H1 (cell line): ENCODE results near the gene DLG5. TPM values are rescaled to one million over a fixed set of nuclear protein-coding genes. Genes with fewer than 3 reads are reported as not detected.

Experiments used
- CTCF ChIA-PET: fragments of 300-600 bp; sonication (Branson Sonifier 250); formaldehyde crosslinking; loops from one replicate; lab custom pipeline; 2021; ENCODE audit not compliant: partially characterized antibody; lab: Charles Lee
- POLR2A ChIA-PET: fragments of 300-600 bp; sonication (Branson Sonifier 250); formaldehyde crosslinking; loops from one replicate; lab custom pipeline; 2021; ENCODE audit warnings: inconsistent platforms; ENCODE audit not compliant: partially characterized antibody; lab: Charles Lee
- DNase-seq, 2 experiments: peaks; one replicate each; pipeline versions ENCODE4 v3.0.0 to v3.0.0-alpha.2; 2010 to 2022; ENCODE audit warnings: low spot score in 2 of 2, low read depth in 1 of 2, mixed read lengths in 1 of 2
- FAIRE-seq: peaks from 2 replicates; lab custom pipeline; 2011; peaks lifted over from hg19 to GRCh38; lab: Jason Lieb, UNC
- H2AFZ ChIP-seq: 2 replicates; pipeline ENCODE4 v1.8.1; 2012; ENCODE audit warnings: low read length, inconsistent platforms
- H2AK5ac ChIP-seq: 2 replicates; pipeline ENCODE4 v1.6.1; 2013; ENCODE audit warnings: low read depth, low read length
- H2BK120ac ChIP-seq: replicated peaks from 2 replicates; pipeline ENCODE3; 2013; ENCODE audit warnings: low read depth, low read length, inconsistent platforms
- H2BK12ac ChIP-seq: 2 replicates; pipeline ENCODE4 v1.6.1; 2013; ENCODE audit warnings: low read depth, low read length
- H2BK15ac ChIP-seq: 2 replicates; pipeline ENCODE4 v1.6.1; 2013; ENCODE audit warnings: low read length
- H2BK20ac ChIP-seq: 2 replicates; pipeline ENCODE4 v1.6.1; 2013; ENCODE audit warnings: low read length
- H2BK5ac ChIP-seq: 2 replicates; pipeline ENCODE4 v1.6.1; 2013; ENCODE audit warnings: low read depth, low read length
- H3K14ac ChIP-seq: 2 replicates; pipeline ENCODE4 v1.6.1; 2013; ENCODE audit warnings: inconsistent platforms; ENCODE audit not compliant: insufficient read length
- H3K18ac ChIP-seq: 2 replicates; pipeline ENCODE4 v1.6.1; 2013; ENCODE audit warnings: low read length; ENCODE audit errors: extremely low read depth
- H3K23ac ChIP-seq: 2 replicates; pipeline ENCODE4 v1.6.1; 2013; ENCODE audit warnings: inconsistent platforms; ENCODE audit not compliant: insufficient read length
- H3K23me2 ChIP-seq: 2 replicates; pipeline ENCODE4 v1.6.1; 2013; ENCODE audit warnings: low read depth, low read length
- H3K27ac ChIP-seq: 2 replicates; pipeline ENCODE4 v1.6.1; 2011; ENCODE audit warnings: low read depth, low read length, inconsistent platforms
- H3K27me3 ChIP-seq, 4 experiments: replicated peaks in 1 of 4; 1 replicate in 1 of 4; 2 replicates in 3 of 4; pipeline versions ENCODE4 v1.6.1 to v1.8.1; 2011 to 2013; ENCODE audit warnings: low read length in 3 of 4, mild to moderate bottlenecking in 3 of 4, inconsistent platforms in 2 of 4, mixed read lengths in 2 of 4, moderate library complexity in 1 of 4; ENCODE audit not compliant: control insufficient read depth in 3 of 4, insufficient read depth in 3 of 4; ENCODE audit errors: extremely low read depth in 1 of 4
- H3K36me3 ChIP-seq, 4 experiments: 2 replicates each; pipeline versions ENCODE4 v1.6.1 to v1.8.1; 2011 to 2013; ENCODE audit warnings: mild to moderate bottlenecking in 4 of 4, low read length in 3 of 4, moderate library complexity in 2 of 4, control low read depth in 1 of 4, inconsistent platforms in 1 of 4; ENCODE audit not compliant: insufficient read depth in 4 of 4, control insufficient read depth in 2 of 4
- H3K4ac ChIP-seq: replicated peaks from 2 replicates; pipeline ENCODE3; 2013; ENCODE audit warnings: low read length, low read depth, mixed read lengths, inconsistent platforms; ENCODE audit not compliant: insufficient read length
- H3K4me1 ChIP-seq, 4 experiments: replicated peaks in 1 of 4; 1 replicate in 1 of 4; 2 replicates in 3 of 4; pipeline versions ENCODE4 v1.6.1 to v1.8.1; 2011 to 2013; ENCODE audit warnings: low read length in 3 of 4, inconsistent platforms in 2 of 4, mixed read lengths in 1 of 4; ENCODE audit not compliant: insufficient read depth in 4 of 4, control insufficient read depth in 3 of 4
- H3K4me2 ChIP-seq, 2 experiments: 2 replicates each; pipeline versions ENCODE4 v1.6.1 to v1.8.1; 2011 to 2013; ENCODE audit warnings: low read depth in 2 of 2, low read length in 2 of 2, control low read depth in 1 of 2, inconsistent platforms in 1 of 2, mild to moderate bottlenecking in 1 of 2; ENCODE audit not compliant: insufficient read depth in 1 of 2
- H3K4me3 ChIP-seq, 4 experiments: fragments of 200-600, 300-600 bp in 1 of 4; sonication (generic), shearing (Covaris generic), sonication (Bioruptor Twin) in 1 of 4; 2 replicates each; pipeline versions ENCODE4 v1.5.1 to v1.8.1; 2011 to 2016; ENCODE audit warnings: low read length in 4 of 4, low read depth in 3 of 4, control low read depth in 2 of 4, inconsistent platforms in 2 of 4, mild to moderate bottlenecking in 2 of 4, mixed read lengths in 1 of 4, moderate library complexity in 1 of 4; ENCODE audit not compliant: insufficient read depth in 2 of 4; ENCODE audit errors: extremely low read depth in 1 of 4
- H3K56ac ChIP-seq: replicated peaks from 2 replicates; pipeline ENCODE3; 2013; ENCODE audit warnings: low read depth, mild to moderate bottlenecking, mixed read lengths, low read length, inconsistent platforms; ENCODE audit not compliant: insufficient read length
- H3K79me1 ChIP-seq: 2 replicates; pipeline ENCODE4 v1.6.1; 2013; ENCODE audit warnings: low read depth, low read length, control low read depth
- H3K79me2 ChIP-seq, 2 experiments: 2 replicates each; pipeline versions ENCODE4 v1.6.1 to v1.8.1; 2012 to 2013; ENCODE audit warnings: low read length in 2 of 2, mild to moderate bottlenecking in 2 of 2, inconsistent platforms in 1 of 2; ENCODE audit not compliant: insufficient read depth in 2 of 2, control insufficient read depth in 1 of 2
- H3K9ac ChIP-seq, 4 experiments: replicated peaks in 1 of 4; 1 replicate in 1 of 4; 2 replicates in 3 of 4; pipeline versions ENCODE4 v1.6.1 to v1.8.1; 2011 to 2013; ENCODE audit warnings: low read depth in 3 of 4, low read length in 3 of 4, control low read depth in 2 of 4, mild to moderate bottlenecking in 2 of 4, moderate library complexity in 2 of 4, inconsistent platforms in 1 of 4; ENCODE audit errors: extremely low read depth in 1 of 4
- H3K9me3 ChIP-seq, 2 experiments: 2 replicates each; pipeline versions ENCODE4 v1.6.1 to v1.8.1; 2012 to 2013; ENCODE audit warnings: mild to moderate bottlenecking in 2 of 2, moderate library complexity in 2 of 2, control low read depth in 1 of 2, inconsistent platforms in 1 of 2, low read depth in 1 of 2, low read length in 1 of 2, mixed read lengths in 1 of 2; ENCODE audit not compliant: insufficient read depth in 2 of 2
- H4K20me1 ChIP-seq, 2 experiments: replicated peaks in 1 of 2; 2 replicates each; pipeline versions ENCODE3 to v1.8.1; 2011 to 2013; ENCODE audit warnings: inconsistent platforms in 2 of 2, low read length in 2 of 2, mild to moderate bottlenecking in 1 of 2; ENCODE audit not compliant: insufficient read depth in 2 of 2, control insufficient read depth in 1 of 2
- H4K5ac ChIP-seq: 2 replicates; pipeline ENCODE4 v1.6.1; 2013; ENCODE audit warnings: low read length, low read depth, mixed read lengths, inconsistent platforms; ENCODE audit not compliant: insufficient read length
- H4K8ac ChIP-seq: 2 replicates; pipeline ENCODE4 v1.8.0; 2013; ENCODE audit warnings: mild to moderate bottlenecking, moderate library complexity, low read length, inconsistent platforms; ENCODE audit not compliant: insufficient read depth; ENCODE audit errors: extremely low read depth
- H4K91ac ChIP-seq: replicated peaks from 2 replicates; pipeline ENCODE3; 2013; ENCODE audit warnings: low read length, mixed read lengths, inconsistent platforms; ENCODE audit not compliant: insufficient read length
- CREB1 ChIP-seq: IDR thresholded peaks from 2 replicates; pipeline ENCODE4 v1.6.1; 2012; ENCODE audit warnings: inconsistent platforms
- E2F6 ChIP-seq: IDR thresholded peaks from 2 replicates; pipeline ENCODE4 v1.6.1; 2012; ENCODE audit warnings: inconsistent platforms
- HDAC6 ChIP-seq: IDR thresholded peaks from one replicate; pipeline ENCODE4 v1.7.1; 2012; ENCODE audit warnings: low read depth, mild to moderate bottlenecking, inconsistent platforms, low read length, moderate library complexity
- KDM1A ChIP-seq: fragments of 200-600, 300-600 bp; sonication (generic); IDR thresholded peaks from 2 replicates; pipeline ENCODE4 v1.7.1; 2016; ENCODE audit warnings: mild to moderate bottlenecking, low read length, borderline replicate concordance
- MAX ChIP-seq: IDR thresholded peaks from 2 replicates; pipeline ENCODE4 v1.6.1; 2012; ENCODE audit warnings: inconsistent platforms
- POLR2A ChIP-seq, 2 experiments: IDR thresholded peaks; 1 replicate in 1 of 2; 2 replicates in 1 of 2; pipeline ENCODE4 v1.6.1; 2011; ENCODE audit warnings: low read depth in 2 of 2, low read length in 2 of 2, mild to moderate bottlenecking in 2 of 2; ENCODE audit errors: control extremely low read depth in 1 of 2
- RAD21 ChIP-seq, 2 experiments: IDR thresholded peaks in 1 of 2; conservative IDR thresholded peaks in 1 of 2; 2 replicates each; pipeline ENCODE4 v1.6.1; 2011; ENCODE audit warnings: low read depth in 2 of 2, low read length in 2 of 2, improper control_type of control experiment in 1 of 2, inconsistent platforms in 1 of 2, mild to moderate bottlenecking in 1 of 2, moderate library complexity in 1 of 2
- RNF2 ChIP-seq: fragments of 200-900, 300-1000 bp; sonication (generic); IDR thresholded peaks from 2 replicates; pipeline ENCODE4 v1.7.1; 2016; ENCODE audit warnings: borderline replicate concordance, low read depth, mild to moderate bottlenecking, antibody characterized with exemption, low read length; ENCODE audit not compliant: poor library complexity, severe bottlenecking; ENCODE audit errors: missing control alignments
- TAF1 ChIP-seq: IDR thresholded peaks from 2 replicates; pipeline ENCODE4 v1.6.1; 2011; ENCODE audit warnings: mild to moderate bottlenecking, low read depth, low read length
- TAF7 ChIP-seq: optimal IDR thresholded peaks from 2 replicates; pipeline ENCODE3; 2011; ENCODE audit warnings: low read depth, mild to moderate bottlenecking, inconsistent platforms, low read length, moderate library complexity, borderline replicate concordance
- WGBS, 2 experiments: shearing (Covaris generic) in 1 of 2; methylation state at CpG; one replicate each; pipeline versions ENCODE4 v1.1.6 to v1.1.7; 2013 to 2015; ENCODE audit warnings: low lambda C conversion rate in 2 of 2, mixed read lengths in 2 of 2, inconsistent platforms in 1 of 2, low coverage in 1 of 2, missing lambda C conversion rate in 1 of 2; ENCODE audit not compliant: insufficient replicate concordance in 2 of 2, insufficient coverage in 1 of 2, insufficient read length in 1 of 2; ENCODE audit errors: extremely low coverage in 1 of 2, missing lambda C conversion rate in 1 of 2; 5-methylcytosine and 5-hydroxymethylcytosine counted together
- polyA plus RNA-seq, 7 experiments: library from polyadenylated mRNA; depleted of rRNA in 3 of 7; stranded (reverse) in 5 of 7; unstranded in 2 of 7; fragments of >200 nt in 5 of 7; fragments of 200-250 nt in 2 of 7; gene quantifications; 1 replicate in 5 of 7; 2 replicates in 1 of 7; 4 replicates in 1 of 7; pipeline versions ENCODE4 v1.2.1 to v1.2.3, GENCODE V29; 2011 to 2013; ENCODE audit warnings: missing spikeins in 2 of 7, mixed read lengths in 2 of 7
- total RNA-seq: library from RNA; stranded (reverse); fragmentation: NEBNext Ultra II Directional; extraction: Animal tissue kit (Norgen Biotek cat#: 25700); gene quantifications from 2 replicates; pipeline ENCODE4 v1.2.1, GENCODE V29; 2021

Gene DLG5
- total and polyA plus RNA-seq, 2 of the 8 experiments (the other 6 are each of a cell fraction or from before 2014, with no cell fraction given), result 15.6 to 71.4 TPM

GRCh38 chr10:77846718-77847311 is 79.7 kb downstream of the DLG5 start:
- H4K91ac ChIP-seq, result peak overlapping the region; percentile 51
- peak; percentile 63 to 95 for DNase-seq
- H3K14ac ChIP-seq, result no peak overlapping the region
- H3K18ac ChIP-seq, result peak overlapping the region; percentile 60
- no peak overlapping the region for H2BK20ac ChIP-seq
- no peak overlapping the region; the same call in 1 of the 2 replicates for H4K8ac ChIP-seq
- peak overlapping the region in 2 of 4 experiments; percentile 53 to 54; a peak in 3 of 7 replicates for H3K9ac ChIP-seq
- 50% methylated on average over 21 of the region's 21 CpGs; no CpG with 5 or more reads in 1 of the 2 experiments for WGBS, 2 experiments
- peak overlapping the region; percentile 83; the same call in 1 of the 2 replicates for H2BK5ac ChIP-seq
- H3K27ac ChIP-seq, result peak overlapping the region; percentile 62; the same call in 1 of the 2 replicates
- no peak overlapping the region for H3K56ac ChIP-seq
- ChIA-PET POLR2A (interaction anchor here (0.6 to 1.5 kb wide), 8 partner anchors 16 to 356 kb away, joined by 3 to 7 read pairs (median 4); no protein-coding TSS in a partner anchor), CTCF (interaction anchor here (0.6 to 5.5 kb wide), 36 partner anchors 10 to 342 kb away, joined by 3 to 64 read pairs (median 6); no protein-coding TSS in a partner anchor)
- H3K23ac ChIP-seq, result no peak overlapping the region
- no peaks in the 10 kb centered on the region; the same call in none of the 2 replicates for H3K79me1 ChIP-seq
- no peaks in the 10 kb centered on the region for H3K27me3 ChIP-seq
- peak overlapping the region; percentile 81; the same call in 1 of the 2 replicates for H2BK15ac ChIP-seq
- no peak overlapping the region for H2BK120ac ChIP-seq
- H3K9me3 ChIP-seq, result no peaks in the 10 kb centered on the region
- no peak overlapping the region for H2AFZ ChIP-seq
- peaks cover 0 to 5% of the 10 kb centered on the region in 2 experiments; a peak in 2 of 4 replicates for H3K79me2 ChIP-seq
- H2AK5ac ChIP-seq, result no peak overlapping the region
- H3K4me3 ChIP-seq, result no peak overlapping the region
- peaks cover 11 to 24% (median 12%) of the 10 kb centered on the region in 4 experiments for H3K4me1 ChIP-seq
- H3K36me3 ChIP-seq, result peaks cover 0 to 11% (median 4%) of the 10 kb centered on the region in 4 experiments; a peak in 5 of 8 replicates
- peak; percentile 71 for FAIRE-seq
- peaks cover 0 to 2% of the 10 kb centered on the region in 2 experiments for H4K20me1 ChIP-seq
- peak overlapping the region; percentile 39; the same call in 1 of the 2 replicates for H2BK12ac ChIP-seq
- no peak overlapping the region for H3K4ac ChIP-seq
- H3K23me2 ChIP-seq, result no peaks in the 10 kb centered on the region
- peak overlapping the region; percentile 2 for H4K5ac ChIP-seq
- H3K4me2 ChIP-seq, result no peak overlapping the region
- TF ChIP-seq CREB1 (0 out of 2 replicates have a peak, but pooled peaks have one; percentile 15), POLR2A (IDR thresholded peaks at IDR 0.05; ENCODE audit: control extremely low read depth in 1 of 2, low read depth in 2 of 2, low read length in 2 of 2) (no peak), RNF2 (no peak), TAF1 (0 out of 2 replicates have a peak, but pooled peaks have one; percentile 28), MAX (peak; percentile 36; the same call in 1 of the 2 replicates), RAD21 (IDR thresholded peaks at IDR 0.05 in 1 of 2, conservative IDR thresholded peaks at IDR 0.05 in 1 of 2; ENCODE audit: low read depth in 2 of 2, low read length in 2 of 2) (peak; percentile 81 to 86), HDAC6 (no peak), TAF7 (no peak), KDM1A (no peak), E2F6 (peak; percentile 77)
